Fibroblast of villous mesenchyme (primary cell): ENCODE measurements around the gene USP32. TPM values are rescaled to one million over a fixed set of nuclear protein-coding genes. Genes with fewer than 3 reads are reported as not detected.

Source experiments
- DNase-seq: peaks from one replicate; pipeline ENCODE4 v3.0.0-alpha.2; 2010; ENCODE audit warnings: low read depth
- H3K4me3 ChIP-seq: 2 replicates; pipeline ENCODE4 v1.5.1; 2011; ENCODE audit warnings: low read depth, mild to moderate bottlenecking, low read length
- CTCF ChIP-seq: IDR thresholded peaks from 2 replicates; pipeline ENCODE4 v1.5.1; 2012; ENCODE audit warnings: low read depth, mild to moderate bottlenecking, low read length; ENCODE audit not compliant: insufficient read depth
- total RNA-seq: library from RNA; depleted of rRNA; stranded (reverse); fragments of >200 nt; gene quantifications from 2 replicates; pipeline ENCODE4 v1.2.3, GENCODE V29; 2012

USP32 gene
- total RNA-seq, 1 donor, result 95.4 TPM

- H3K4me3 ChIP-seq, result no peak overlapping the region
- DNase-seq, result peak; percentile 13
- no peak for TF ChIP-seq CTCF
Measured at GRCh38 chr17:60173304-60173819, 218.6 kb downstream of the USP32 start.

GRCh38 chr17:60171753-60172079 is 220.2 kb downstream of the USP32 start:
- no peak for TF ChIP-seq CTCF
- no peak overlapping the region for H3K4me3 ChIP-seq
- DNase-seq, result no peak

- no peak overlapping the region for H3K4me3 ChIP-seq
- DNase-seq, result no peak
- no peak for TF ChIP-seq CTCF
Measured at GRCh38 chr17:60170835-60171752, 220.8 kb downstream of the USP32 start.

- no peak for TF ChIP-seq CTCF
- no peak overlapping the region for H3K4me3 ChIP-seq
- DNase-seq, result peak; percentile 56
Measured at GRCh38 chr17:60169921-60170817, 221.8 kb downstream of the USP32 start.

GRCh38 chr17:60168654-60169053 is 223.3 kb downstream of the USP32 start:
- no peak for TF ChIP-seq CTCF
- DNase-seq, result no peak

GRCh38 chr17:60167065-60167741 is 224.7 kb downstream of the USP32 start:
- no peak overlapping the region for H3K4me3 ChIP-seq
- no peak for TF ChIP-seq CTCF
- DNase-seq, result no peak

More at GRCh38 chr17:60168654-60169053, 223.3 kb downstream of the USP32 start:
- no peak overlapping the region for H3K4me3 ChIP-seq
